COLO668 (cell line): ENCODE data around the gene ADAMTS15.
"Not testable (repeated sequence)": the region's sequence is repeated elsewhere in the genome, so short reads cannot be mapped to it uniquely, and the experiment has no call there.

Experiments
- DNase-seq: peaks from one replicate; lab custom pipeline; 2025; ENCODE audit not compliant: unreplicated experiment; lab: John Stamatoyannopoulos, UW

The ADAMTS15 gene

GRCh38 chr11:130435671-130436070 is 12.8 kb upstream of the ADAMTS15 start:
- DNase-seq: no peak

GRCh38 chr11:130436171-130436570 is 12.3 kb upstream of the ADAMTS15 start:
- DNase-seq: no peak

DNA sequence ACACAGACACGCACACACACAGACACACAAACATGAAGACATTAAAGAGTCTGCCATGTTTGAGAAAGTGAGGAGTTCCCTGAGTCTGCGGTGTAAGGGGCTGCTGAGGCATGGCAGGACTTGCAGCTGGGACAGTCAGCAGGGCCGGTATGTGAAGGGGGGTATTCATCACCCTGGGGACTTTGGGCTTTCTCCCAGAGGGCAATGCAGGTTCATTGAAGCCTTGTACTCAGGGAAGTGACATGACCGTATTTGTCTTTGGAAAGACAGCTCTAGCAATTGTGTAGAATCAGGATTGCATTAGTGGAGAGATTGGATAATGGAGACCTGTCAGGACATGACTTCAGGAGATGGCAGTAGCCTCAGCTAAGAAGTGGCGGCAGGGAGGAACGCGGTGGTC is 10.6 kb upstream of the ADAMTS15 start:
- DNase-seq: no peak

DNA sequence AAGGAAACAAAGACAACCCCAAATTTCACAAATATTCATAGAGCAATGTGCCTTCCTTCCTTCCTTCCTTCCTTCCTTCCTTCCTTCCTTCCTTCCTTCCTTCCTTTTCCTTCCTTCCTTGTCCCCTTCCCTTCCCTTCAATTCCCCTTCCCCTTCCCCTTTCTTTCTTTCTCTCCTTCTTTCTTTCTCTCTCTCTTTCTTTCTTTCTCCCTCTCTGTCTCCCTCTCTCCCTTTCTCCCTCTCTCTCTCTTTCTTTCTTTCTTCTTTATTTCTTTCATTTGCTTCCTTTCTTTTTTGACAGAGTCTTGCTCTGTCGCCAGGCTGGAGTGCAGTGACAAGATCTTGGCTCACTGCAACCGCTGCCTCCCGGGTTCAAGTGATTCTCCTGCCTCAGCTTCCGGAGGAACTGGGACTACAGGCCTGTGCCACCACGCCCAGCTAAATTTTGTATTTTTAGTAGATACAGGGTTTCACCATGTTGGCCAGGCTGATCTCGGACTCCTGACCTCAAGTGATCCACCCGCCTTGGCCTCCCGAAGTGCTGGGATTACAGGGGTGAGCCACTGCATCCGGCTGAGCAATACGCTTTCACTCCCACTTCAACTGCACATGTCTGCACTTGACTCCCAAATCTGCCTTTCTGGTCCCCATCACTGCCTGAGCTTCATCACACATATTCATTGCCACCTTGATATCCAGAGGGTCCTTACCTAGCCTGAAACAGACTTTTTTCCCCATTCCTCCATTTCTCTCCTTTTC is 9.9 kb upstream of the ADAMTS15 start:
- not testable (repeated sequence) for DNase-seq

DNA sequence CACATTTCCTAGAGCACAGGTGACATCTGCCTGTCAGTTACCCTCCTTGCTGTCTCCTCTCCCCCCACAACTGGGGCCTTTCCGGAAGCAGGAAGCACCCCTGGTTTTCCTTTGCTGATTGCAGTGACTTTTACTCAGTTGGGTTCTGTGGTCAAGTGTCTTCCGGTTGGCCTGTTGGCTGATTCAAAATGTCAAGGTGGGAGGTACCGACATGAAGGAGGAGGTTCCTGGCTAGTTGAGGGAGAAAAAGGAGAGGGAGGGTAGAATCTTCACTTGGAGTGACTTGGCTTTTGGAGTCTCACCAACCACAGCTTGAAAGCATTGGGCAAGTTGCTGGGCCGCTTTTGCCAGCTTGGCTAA is 9.3 kb upstream of the ADAMTS15 start:
- no peak for DNase-seq

GRCh38 chr11:130439876-130440275 is 8.6 kb upstream of the ADAMTS15 start:
- DNase-seq: no peak

DNA sequence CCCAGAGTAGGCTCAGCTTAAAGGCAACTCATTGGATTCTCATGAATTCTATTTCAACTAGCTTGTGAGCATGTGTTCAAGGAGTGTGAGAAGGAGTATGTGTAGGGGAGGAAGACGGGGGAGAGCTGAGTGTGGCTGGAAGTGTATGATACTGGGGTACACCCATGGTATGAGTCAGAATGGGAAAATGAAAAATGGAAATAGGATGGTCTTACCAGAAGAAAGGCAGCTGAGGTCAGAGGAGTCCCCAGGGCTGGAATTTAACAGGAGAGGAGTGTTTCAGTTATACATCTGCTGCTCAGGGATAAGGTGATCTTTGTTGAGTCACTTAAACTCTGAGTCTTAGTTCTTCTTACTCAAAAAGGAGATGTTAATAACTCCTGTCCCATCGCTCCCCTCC is 6.7 kb upstream of the ADAMTS15 start:
- DNase-seq: no peak

DNA sequence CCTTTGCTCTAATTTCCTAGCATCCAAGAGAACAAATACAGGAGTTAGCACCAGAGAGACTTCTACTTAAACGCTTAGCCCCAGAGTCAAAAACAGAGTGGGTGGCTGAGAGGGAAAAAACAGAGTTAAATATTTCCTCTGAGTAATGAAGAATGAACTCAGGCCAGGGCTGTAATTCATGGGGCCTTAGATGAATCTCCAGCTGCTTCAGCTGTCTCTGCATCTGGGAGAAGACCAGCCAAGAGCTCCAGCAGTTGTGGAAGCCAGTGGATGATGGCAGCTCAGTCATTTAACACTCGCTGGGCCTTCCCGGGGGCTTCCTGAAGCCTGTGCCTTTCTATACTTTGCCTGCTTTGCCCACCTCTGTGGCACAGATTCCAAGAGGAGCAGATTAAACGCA is 5.7 kb upstream of the ADAMTS15 start:
- no peak for DNase-seq

GRCh38 chr11:130445788-130446187 is 2.7 kb upstream of the ADAMTS15 start:
- no peak for DNase-seq

DNA sequence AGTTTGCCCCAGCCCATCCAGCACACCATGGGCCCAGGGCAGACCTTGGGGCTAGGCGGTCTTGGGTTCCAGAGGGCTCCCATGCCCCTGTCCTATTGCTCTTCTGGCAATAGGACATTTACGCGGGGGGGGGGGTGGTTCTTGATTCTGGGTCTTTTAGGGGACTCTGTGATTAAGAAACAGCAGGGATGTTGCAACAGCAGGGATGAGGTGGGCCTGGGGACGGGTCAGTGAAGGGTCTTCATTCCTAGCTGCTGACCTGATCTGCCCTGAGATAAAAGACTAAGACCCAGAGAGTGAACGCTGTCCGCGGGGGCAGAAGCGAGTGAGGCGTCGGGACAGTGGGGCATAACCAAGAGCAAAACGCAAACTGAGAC is 418 bp upstream of the ADAMTS15 start:
- DNase-seq: no peak

GRCh38 chr11:130449310-130449990 is 1.0 kb downstream of the ADAMTS15 start:
- peak; percentile 31 for DNase-seq

- DNase-seq: no peak
Measured at GRCh38 chr11:130449996-130450769, 1.7 kb downstream of the ADAMTS15 start.

DNA sequence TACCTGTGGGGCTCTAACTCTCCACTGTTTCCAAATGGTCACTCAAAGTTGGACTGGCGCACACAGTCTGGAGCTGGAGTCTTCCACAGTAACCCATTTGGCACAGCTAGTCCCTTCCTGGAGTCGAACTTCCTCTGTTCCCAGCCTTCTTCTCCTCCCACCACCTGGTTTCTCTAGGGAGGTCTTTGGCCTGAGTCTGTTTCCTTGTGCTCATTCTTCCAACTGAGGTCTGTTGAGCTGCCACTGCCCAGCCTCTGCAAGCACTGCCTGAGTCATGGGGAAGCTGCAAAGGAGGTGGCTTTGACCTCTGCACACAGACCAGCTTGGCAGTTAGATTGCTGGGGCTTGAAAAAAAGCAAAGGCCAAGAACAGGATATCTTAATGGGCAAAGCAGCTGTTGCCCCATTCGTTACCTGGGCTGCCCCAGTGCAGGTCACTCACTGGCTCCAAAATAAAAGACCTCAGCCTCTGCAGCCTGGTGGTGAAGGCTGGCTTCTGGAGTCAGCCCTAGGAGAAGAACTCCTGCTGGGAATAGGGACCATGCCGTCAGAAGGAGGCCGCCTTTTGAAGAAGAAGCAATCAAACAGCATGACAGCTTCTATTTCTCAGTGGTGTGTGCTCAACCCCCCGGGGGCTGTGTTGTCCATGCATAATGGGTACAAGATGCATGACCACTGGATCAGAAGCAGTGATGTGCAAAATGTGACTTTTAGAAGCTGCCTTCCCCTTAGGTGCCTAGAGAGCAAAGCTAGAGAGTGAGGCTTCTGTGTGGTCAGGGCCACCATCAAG is 3.0 kb downstream of the ADAMTS15 start:
- no peak for DNase-seq

- DNase-seq: no peak
Measured at GRCh38 chr11:130452176-130452575, 3.7 kb downstream of the ADAMTS15 start.

GRCh38 chr11:130452940-130453339 is 4.5 kb downstream of the ADAMTS15 start:
- no peak for DNase-seq

GRCh38 chr11:130454491-130455252 is 6.2 kb downstream of the ADAMTS15 start:
- DNase-seq: no peak

DNA sequence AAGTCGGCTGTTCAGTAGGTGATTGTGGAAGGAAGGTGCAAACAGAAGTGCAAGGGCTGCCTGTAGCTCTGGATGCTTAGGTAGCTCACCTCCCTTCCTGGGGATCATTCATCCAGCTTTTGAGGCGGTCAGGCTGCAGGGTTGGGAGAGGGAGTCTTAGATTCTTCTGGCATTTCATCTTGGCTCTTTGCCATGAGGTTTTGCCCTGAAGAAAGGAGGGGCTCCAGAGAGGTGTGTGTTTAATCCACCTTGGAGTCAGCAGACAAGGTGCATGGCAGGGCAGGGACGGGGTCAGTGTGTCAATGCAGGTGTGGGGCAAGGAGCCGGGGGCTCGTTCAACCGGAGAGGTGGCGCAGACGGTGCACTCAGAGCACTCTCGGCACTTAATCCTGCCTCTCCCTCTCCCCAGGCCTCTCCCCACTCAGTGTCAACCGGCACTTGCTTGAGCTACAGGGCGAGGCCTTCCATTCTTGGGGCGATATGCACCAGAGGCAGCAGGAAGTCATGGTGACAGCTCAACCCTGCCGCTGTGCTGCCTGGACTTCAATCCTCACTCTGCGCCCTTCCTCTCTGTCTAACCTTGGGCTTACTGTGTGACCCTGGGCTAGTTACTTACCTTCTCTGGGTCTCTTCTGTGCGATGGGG is 7.2 kb downstream of the ADAMTS15 start:
- no peak for DNase-seq

GRCh38 chr11:130456286-130456685 is 7.8 kb downstream of the ADAMTS15 start:
- no peak for DNase-seq

- DNase-seq: no peak
Measured at GRCh38 chr11:130457623-130458409, 9.4 kb downstream of the ADAMTS15 start.
